ENCODE results near the gene CYP39A1.

CYP39A1 gene

GRCh38 chr6:46592046-46592445 lies 60.6 kb downstream of the CYP39A1 start:
- DNase-seq = no peak

GRCh38 chr6:46590765-46591164 lies 61.9 kb downstream of the CYP39A1 start:
- no peak for DNase-seq

GRCh38 chr6:46586906-46587305 lies 65.7 kb downstream of the CYP39A1 start:
- no peak for DNase-seq

DNA sequence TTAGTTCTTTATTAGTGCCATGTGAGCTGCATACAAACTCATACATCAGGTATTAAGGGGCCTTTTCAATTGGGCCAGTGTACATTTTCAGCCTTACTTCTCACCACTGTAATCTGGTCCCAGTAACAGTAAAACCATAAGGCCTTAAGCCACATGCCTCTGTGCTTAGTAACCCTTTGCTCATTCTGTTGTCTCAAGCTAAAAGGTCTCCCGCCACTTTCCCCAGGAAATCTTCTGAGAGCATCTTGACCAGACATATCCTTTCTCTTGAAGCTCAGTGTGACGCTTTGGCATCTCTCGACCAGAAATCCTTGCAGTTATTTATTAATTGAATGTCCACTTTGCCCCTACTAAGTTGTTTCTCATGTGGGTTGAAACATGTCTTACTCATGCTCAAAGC lies 68.0 kb downstream of the CYP39A1 start:
- no peak for DNase-seq

- no peak for DNase-seq
Measured at GRCh38 chr6:46583721-46584120, 68.9 kb downstream of the CYP39A1 start.

DNA sequence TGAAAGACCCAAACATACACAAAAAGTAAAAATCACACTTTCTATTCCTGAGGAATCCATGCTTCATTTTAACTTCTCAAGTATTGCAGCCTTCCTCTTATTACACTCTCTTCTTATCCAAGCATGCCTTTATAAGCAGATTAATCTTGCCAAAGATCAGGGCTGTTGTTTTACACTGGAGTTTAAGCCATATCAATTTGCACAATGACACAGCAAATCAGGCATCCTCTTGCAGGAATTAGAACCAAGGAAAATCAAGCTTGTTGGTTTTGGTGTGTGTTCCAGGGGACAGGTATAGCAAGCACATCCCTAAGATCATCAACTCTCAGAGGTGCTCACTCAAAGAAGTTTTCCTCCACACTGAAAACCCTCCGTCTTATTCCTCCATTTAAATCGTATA lies 69.5 kb downstream of the CYP39A1 start:
- DNase-seq = no peak

DNA sequence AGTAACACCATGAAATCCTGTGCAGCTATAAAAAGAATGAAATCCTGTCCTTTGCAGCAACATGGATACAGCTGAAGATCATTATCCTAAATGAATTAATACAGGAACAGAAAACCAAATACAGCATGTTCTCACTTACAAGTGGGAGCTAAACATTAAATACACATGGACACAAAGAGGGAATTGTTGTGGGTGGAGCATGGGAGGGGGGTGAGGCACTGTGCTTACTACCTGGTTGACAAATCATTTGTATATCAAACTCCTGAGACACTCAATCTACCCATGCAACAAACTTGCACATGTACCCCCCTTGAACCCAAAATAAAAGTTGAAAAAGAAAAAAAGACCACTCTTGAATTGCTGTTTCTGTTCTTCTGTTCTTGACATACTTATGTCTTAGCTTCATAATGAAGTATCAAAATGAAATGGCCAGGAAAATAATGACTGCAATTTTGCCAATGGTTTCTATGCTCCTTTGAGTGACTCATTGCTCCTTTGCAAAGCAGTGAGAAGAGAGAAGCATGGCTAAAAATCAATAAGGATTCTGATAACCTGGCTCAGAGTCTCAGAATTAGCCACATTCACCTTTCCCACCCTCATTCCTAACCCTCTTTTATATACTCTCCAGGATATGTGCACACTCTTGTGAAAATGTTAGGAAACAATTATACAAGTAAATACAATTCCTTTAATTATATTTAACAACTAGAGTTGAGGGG lies 71.0 kb downstream of the CYP39A1 start:
- DNase-seq = no peak

DNA sequence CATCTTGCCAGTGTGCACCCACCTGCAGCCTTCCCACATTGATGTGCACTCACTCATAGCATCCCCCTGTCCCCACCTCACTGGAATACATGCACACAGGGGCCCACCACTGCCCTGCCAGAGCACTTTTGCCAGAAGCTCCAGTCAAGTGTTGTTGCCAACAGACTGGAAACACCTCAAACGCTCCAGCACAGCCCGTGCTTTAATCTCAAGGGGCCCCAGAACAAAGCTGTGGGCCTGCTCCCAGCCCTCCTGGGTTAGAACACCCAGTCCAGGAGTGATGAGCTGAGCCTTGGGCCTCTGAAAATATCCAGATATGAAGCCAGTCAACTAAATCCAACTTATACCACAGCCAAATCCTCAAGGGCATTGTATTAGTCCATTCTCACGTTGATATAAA lies 77.1 kb downstream of the CYP39A1 start:
- DNase-seq = no peak

GRCh38 chr6:46573140-46573539 lies 79.5 kb downstream of the CYP39A1 start:
- no peak for DNase-seq

DNA sequence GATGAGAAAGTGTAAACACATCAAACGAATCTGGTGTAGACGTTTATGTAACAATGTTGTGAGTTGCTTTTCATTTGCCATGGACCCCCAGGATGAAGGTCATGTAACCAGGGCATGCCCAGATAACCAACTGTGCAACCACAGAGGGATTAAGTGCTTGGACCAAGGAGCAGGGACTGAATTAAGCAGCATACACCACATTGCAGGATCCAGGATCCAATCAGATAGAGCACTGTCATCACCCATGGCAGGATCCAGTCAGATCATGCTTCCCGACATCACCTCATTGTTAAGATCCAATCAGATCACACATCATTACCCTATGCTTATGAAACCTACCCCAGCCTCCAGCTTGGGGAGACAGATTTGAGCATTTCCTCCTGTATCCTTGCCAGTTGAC lies 87.1 kb downstream of the CYP39A1 start:
- DNase-seq = no peak

DNA sequence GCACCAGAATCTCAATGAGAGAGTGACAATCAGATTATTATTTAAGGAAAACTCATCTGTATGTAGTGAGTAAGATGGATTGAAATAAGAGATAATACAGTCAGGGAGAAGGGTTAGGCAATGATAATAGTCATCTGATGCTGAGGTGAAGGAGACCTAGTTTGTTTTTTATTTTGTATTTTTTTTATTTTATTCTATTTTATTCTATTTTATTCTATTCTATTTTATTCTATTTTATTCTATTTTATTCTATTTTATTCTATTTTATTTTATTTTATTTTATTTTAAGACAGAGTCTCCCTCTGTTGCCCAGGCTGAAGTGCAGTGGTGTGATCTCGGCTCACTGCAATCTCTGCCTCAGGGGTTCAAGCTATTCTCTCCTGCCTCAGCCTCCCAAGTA lies 88.7 kb downstream of the CYP39A1 start:
- no peak for DNase-seq

DNA sequence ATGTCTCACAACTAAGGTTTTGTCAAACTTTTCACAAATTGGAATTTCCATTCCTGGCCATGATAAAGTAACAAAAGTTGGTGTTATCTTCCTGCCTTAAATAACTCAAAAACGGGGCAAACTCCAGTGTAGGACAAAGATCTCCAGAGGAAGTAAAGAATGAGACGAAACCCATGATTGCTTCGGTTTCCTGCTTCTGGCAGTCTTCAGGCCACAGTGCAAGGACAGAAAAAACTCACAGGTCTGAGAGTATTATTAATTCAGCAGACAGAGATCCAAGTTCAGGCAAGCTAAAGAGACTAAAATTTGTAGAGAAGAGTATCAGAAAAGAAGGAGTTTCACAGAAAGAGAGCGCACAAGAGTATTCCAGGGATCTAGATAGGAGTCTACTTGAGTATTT lies 96.6 kb downstream of the CYP39A1 start:
- no peak for DNase-seq

- DNase-seq = no peak
Measured at GRCh38 chr6:46555129-46555528, 97.5 kb downstream of the CYP39A1 start.

GRCh38 chr6:46549155-46549554 lies 103.5 kb downstream of the CYP39A1 start:
- DNase-seq = no peak

DNA sequence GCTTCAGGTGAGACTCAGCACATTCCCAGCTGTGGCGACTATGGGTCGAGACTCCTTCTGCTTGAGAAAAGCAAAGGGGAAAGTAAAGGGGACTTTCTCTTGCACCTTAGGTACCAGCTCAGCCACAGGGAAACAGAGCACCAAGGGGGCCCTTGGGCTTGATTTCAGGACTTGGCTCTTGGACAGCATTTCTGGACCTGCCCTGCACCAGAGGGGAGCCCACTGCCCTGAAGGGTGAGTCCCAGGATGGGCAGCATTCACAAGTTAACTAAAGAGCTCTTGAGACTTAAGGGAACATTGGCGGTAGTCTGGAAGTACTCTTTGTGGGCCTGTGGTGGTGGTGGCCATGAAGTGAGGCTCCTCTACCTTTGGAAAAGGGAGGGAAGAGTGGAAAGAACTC lies 111.1 kb downstream of the CYP39A1 start:
- DNase-seq = no peak

DNA sequence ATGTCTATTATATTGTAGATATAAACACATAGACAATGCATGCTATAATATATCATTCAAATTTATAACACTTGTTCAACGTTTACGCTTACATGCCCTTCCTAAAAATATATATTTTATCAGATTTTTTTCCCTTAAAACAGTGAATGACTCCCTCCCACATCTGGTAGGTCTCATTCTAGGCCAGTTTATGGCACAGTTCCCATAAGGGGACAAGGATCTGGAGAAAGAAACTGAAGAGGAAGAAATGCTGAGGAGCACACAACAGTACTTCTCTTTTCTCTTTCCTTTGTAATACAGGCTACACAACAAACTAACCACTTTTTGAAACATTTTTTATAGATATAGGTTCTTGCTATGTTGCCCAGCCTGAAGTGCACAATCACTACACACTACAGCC lies 112.8 kb downstream of the CYP39A1 start:
- DNase-seq = no peak

DNA sequence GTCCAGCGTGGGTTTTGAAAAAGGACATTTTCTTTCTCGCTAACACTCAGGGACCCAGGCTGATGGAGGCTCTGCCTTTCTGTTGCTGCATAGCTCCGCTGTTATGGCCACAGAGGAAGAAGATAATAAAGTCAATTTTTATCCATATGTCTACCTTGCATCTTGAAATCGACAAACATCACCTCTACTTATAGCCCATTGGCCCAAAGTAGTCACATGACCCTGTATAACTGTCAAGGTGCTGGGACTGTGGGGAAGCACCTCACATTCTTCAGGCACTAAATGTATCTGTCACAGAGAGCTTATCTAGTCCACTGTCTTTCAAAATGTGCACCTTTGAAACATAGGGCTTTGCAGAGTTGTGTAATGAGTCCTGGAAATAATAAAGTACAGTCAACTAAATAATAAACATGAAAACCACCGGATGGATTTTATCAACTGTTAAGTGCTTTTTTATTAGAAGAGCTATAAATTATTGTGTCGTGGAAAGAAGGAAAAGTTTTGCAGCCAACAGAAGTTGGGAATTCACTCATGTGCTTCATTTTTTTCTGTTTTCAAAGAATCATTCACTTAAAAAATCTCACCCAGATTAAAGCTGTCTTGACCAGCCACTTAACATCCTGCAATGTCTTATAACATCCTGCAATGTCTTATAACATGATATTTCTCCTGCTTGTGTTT lies 113.7 kb downstream of the CYP39A1 start:
- DNase-seq = no peak

- no peak for DNase-seq
Measured at GRCh38 chr6:46530896-46531295, 121.7 kb downstream of the CYP39A1 start.

- DNase-seq = no peak
Measured at GRCh38 chr6:46528961-46529750, 123.5 kb downstream of the CYP39A1 start.

- DNase-seq = no peak
Measured at GRCh38 chr6:46526607-46527006, 126.0 kb downstream of the CYP39A1 start.

DNA sequence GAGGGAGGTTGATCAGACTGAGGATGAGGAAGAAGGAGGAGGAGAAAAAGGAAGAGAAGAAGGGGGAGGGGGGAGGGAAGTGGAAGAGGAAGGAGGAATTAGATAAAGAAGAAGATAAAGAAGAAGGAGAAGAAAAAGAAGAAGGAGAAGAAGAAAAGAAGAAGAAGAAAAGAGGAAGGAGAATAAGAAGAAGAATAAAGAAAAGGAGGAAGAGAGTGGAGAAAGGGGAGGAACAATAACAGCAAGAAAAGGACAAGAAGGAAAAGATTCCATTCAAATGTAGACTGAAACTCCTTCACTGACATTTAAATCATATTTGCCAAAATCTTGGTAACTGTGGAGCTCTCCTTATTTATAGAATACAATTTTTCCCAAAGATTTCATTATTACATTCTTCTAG lies 127.0 kb downstream of the CYP39A1 start:
- DNase-seq = no peak

GRCh38 chr6:46521464-46521971 lies 131.1 kb downstream of the CYP39A1 start:
- DNase-seq = no peak

Data from anterior cingulate cortex (tissue), 58 donors.